Measurements from ENCODE around the gene OR52I1.

- TF ChIP-seq CTCF (IDR thresholded peaks at IDR 0.05 in 2 of 3, conservative IDR thresholded peaks at IDR 0.05 in 1 of 3; ENCODE audit: control insufficient read depth in 2 of 3, extremely low read depth in 1 of 3, insufficient read depth in 1 of 3, low read depth in 3 of 3, low read length in 3 of 3) (no peak), PBX3 (IDR thresholded peaks at IDR 0.05; ENCODE audit: insufficient replicate concordance, low read depth, low read length) (no peak), RCOR1 (conservative IDR thresholded peaks at IDR 0.05; ENCODE audit: low read depth, low read length) (no peak), NRF1 (conservative IDR thresholded peaks at IDR 0.05; ENCODE audit: low read depth, low read length) (no peak), EP300 (IDR thresholded peaks at IDR 0.05; ENCODE audit: borderline replicate concordance in 1 of 2, control insufficient read depth in 1 of 2, low read depth in 2 of 2, low read length in 2 of 2) (no peak), ZNF207 (IDR thresholded peaks at IDR 0.05; ENCODE audit: borderline replicate concordance) (no peak), REST (IDR thresholded peaks at IDR 0.05; ENCODE audit: low read depth, low read length) (no peak)
Observed at GRCh38 chr11:4641501-4641900, 47.7 kb downstream of the OR52I1 start.

Measured in GM12878 (cell line).